K562 (cell line): Measurements from ENCODE around the gene CUEDC2. TPM values are rescaled to one million over a fixed set of nuclear protein-coding genes. Genes with fewer than 3 reads are reported as not detected.
A peak's percentile ranks its signal among the peaks of the same experiment; 100 is the strongest.

Experiments used
- CHD4 ChIP-seq: fragments of 200-600 bp; sonication (generic); IDR thresholded peaks from 3 replicates; pipeline ENCODE4 v1.6.1; 2012; ENCODE audit warnings: low read depth, mild to moderate bottlenecking, mixed read lengths, low read length, inconsistent platforms; ENCODE audit not compliant: insufficient read depth, insufficient replicate concordance, poor library complexity, severe bottlenecking
- E2F6 ChIP-seq, 2 experiments: IDR thresholded peaks; 2 replicates each; pipeline ENCODE4 v1.6.1; 2011; ENCODE audit warnings: borderline replicate concordance in 1 of 2, control low read depth in 1 of 2, low read depth in 1 of 2, low read length in 1 of 2, mild to moderate bottlenecking in 1 of 2, mixed read lengths in 1 of 2, moderate library complexity in 1 of 2; ENCODE audit not compliant: insufficient read depth in 1 of 2, insufficient read length in 1 of 2, poor library complexity in 1 of 2, severe bottlenecking in 1 of 2; ENCODE audit errors: extremely low read depth in 1 of 2
- ETV5 ChIP-seq: sonication (generic); formaldehyde crosslinking; IDR thresholded peaks from 2 replicates; pipeline ENCODE4 v1.4.0; 2020; ENCODE audit warnings: low read depth, mild to moderate bottlenecking, missing genetic modification reagents
- ETV6 ChIP-seq, 3 experiments: fragments of 150-350 bp in 1 of 3; sonication (generic) in 1 of 3; formaldehyde crosslinking in 1 of 3; IDR thresholded peaks; 2 replicates each; pipeline versions ENCODE4 v1.6.1 to v1.8.0; 2014 to 2022; ENCODE audit warnings: borderline replicate concordance in 2 of 3, low read depth in 2 of 3, antibody characterized with exemption in 1 of 3, low read length in 1 of 3, mild to moderate bottlenecking in 1 of 3, missing genetic modification reagents in 1 of 3
- IRF2 ChIP-seq: sonication (generic); formaldehyde crosslinking; IDR thresholded peaks from 2 replicates; pipeline ENCODE4 v1.8.1; 2022; ENCODE audit warnings: mild to moderate bottlenecking, missing genetic modification reagents
- NFE2 ChIP-seq: IDR thresholded peaks from 2 replicates; pipeline ENCODE4 v1.6.1; 2014; ENCODE audit warnings: antibody characterized with exemption, low read depth
- PCBP2 ChIP-seq: fragments of 200-400 bp; formaldehyde crosslinking; IDR thresholded peaks from 2 replicates; pipeline ENCODE4 v1.6.1; 2018; ENCODE audit warnings: low read length, low read depth, mild to moderate bottlenecking, moderate library complexity; ENCODE audit not compliant: poor library complexity, severe bottlenecking
- RBM25 ChIP-seq: fragments of 200-400 bp; formaldehyde crosslinking; IDR thresholded peaks from 2 replicates; pipeline ENCODE4 v1.6.1; 2018; ENCODE audit warnings: low read length, low read depth, moderate library complexity; ENCODE audit not compliant: severe bottlenecking
- SRSF1 ChIP-seq: fragments of 200-400 bp; formaldehyde crosslinking; IDR thresholded peaks from 2 replicates; pipeline ENCODE4 v1.6.1; 2017; ENCODE audit warnings: mild to moderate bottlenecking, low read depth, low read length, moderate library complexity
- TAF15 ChIP-seq: fragments of 200-400 bp; formaldehyde crosslinking; IDR thresholded peaks from 2 replicates; pipeline ENCODE4 v1.6.1; 2017; ENCODE audit warnings: mild to moderate bottlenecking, low read depth, low read length, moderate library complexity
- TAF9B ChIP-seq: fragments of 450-650 bp; IDR thresholded peaks from 2 replicates; pipeline ENCODE4 v1.6.1; 2018; ENCODE audit warnings: mild to moderate bottlenecking; ENCODE audit not compliant: partially characterized antibody
- TRIM25 ChIP-seq: fragments of 450-650 bp; IDR thresholded peaks from 2 replicates; pipeline ENCODE4 v1.7.0; 2016; ENCODE audit warnings: borderline replicate concordance
- TRIM28 ChIP-seq: fragments of 450-650 bp; IDR thresholded peaks from 2 replicates; pipeline ENCODE4 v1.6.1; 2017
- USF2 ChIP-seq: sonication (generic); formaldehyde crosslinking; IDR thresholded peaks from 2 replicates; pipeline ENCODE4 v1.5.0; 2020; ENCODE audit warnings: missing genetic modification reagents
- XRCC5 ChIP-seq: fragments of 200-400 bp; formaldehyde crosslinking; IDR thresholded peaks from 2 replicates; pipeline ENCODE4 v1.6.1; 2017; ENCODE audit warnings: low read depth, mild to moderate bottlenecking, low read length
- YY1 ChIP-seq, 3 experiments: IDR thresholded peaks; 2 replicates each; pipeline ENCODE4 v1.6.1; 2011; ENCODE audit warnings: low read length in 2 of 3, mild to moderate bottlenecking in 2 of 3, moderate library complexity in 2 of 3, borderline replicate concordance in 1 of 3, control low read depth in 1 of 3, low read depth in 1 of 3; ENCODE audit not compliant: insufficient read depth in 3 of 3, insufficient replicate concordance in 2 of 3, control insufficient read depth in 1 of 3, insufficient read length in 1 of 3; ENCODE audit errors: extremely low read depth in 1 of 3
- ZBTB17 ChIP-seq: fragments of 450-650 bp; formaldehyde crosslinking; IDR thresholded peaks from 2 replicates; pipeline ENCODE4 v1.4.0; 2020; ENCODE audit warnings: mild to moderate bottlenecking
- ZBTB9 ChIP-seq: fragments of 450-650 bp; formaldehyde crosslinking; IDR thresholded peaks from 2 replicates; pipeline ENCODE4 v1.4.0; 2020; ENCODE audit warnings: mild to moderate bottlenecking, moderate library complexity
- ZNF12 ChIP-seq: sonication (generic); formaldehyde crosslinking; IDR thresholded peaks from 2 replicates; pipeline ENCODE4 v1.4.0; 2020; ENCODE audit warnings: mild to moderate bottlenecking, missing genetic modification reagents
- ZNF507 ChIP-seq: conservative IDR thresholded peaks from 2 replicates; pipeline ENCODE4 v1.6.1; 2017; ENCODE audit warnings: missing genetic modification characterization, missing compliant biosample characterization
- ZNF589 ChIP-seq: fragments of 200-800 bp; sonication (Bioruptor generic); IDR thresholded peaks from 2 replicates; pipeline ENCODE4 v1.6.1; 2016; ENCODE audit warnings: low read depth, missing genetic modification characterization, missing compliant biosample characterization
- polyA plus RNA-seq, 8 experiments: library from polyadenylated mRNA; depleted of rRNA in 4 of 8; stranded (reverse) in 5 of 8; unstranded in 3 of 8; fragments of >200 nt; fragmentation: Nextera tagmentation in 2 of 8; fragmentation: Illumina TruSeq in 1 of 8; extraction: Ambion mirVana in 2 of 8; extraction: Trizol in 1 of 8; gene quantifications; 2 replicates each; pipeline versions ENCODE4 v1.2.1 to v1.2.3, GENCODE V29; 2011 to 2014; ENCODE audit warnings: inconsistent platforms in 1 of 8, missing spikeins in 1 of 8
- total RNA-seq, 7 experiments: library from RNA; depleted of rRNA in 6 of 7; stranded (reverse); fragments of >200 nt in 6 of 7; fragmentation: Illumina TruSeq in 2 of 7; extraction: Trizol in 2 of 7; gene quantifications; 2 replicates each; pipeline versions ENCODE4 v1.2.1 to v1.2.3, GENCODE V29; 2011 to 2021; ENCODE audit warnings: low replicate concordance in 1 of 7

CUEDC2 gene
- total and polyA plus RNA-seq, 9 of the 15 experiments (the other 6 are each of a cell fraction or from before 2014, with no cell fraction given) = 8.5 to 48.9 (median 27.4) TPM

- TF ChIP-seq ZBTB9 (CRISPR knock-in tag) (peak; percentile 48; the same call in 1 of the 2 replicates), PCBP2 (no peak), SRSF1 (no peak), XRCC5 (no peak), ZBTB17 (peak; percentile 91), CHD4 (no peak), E2F6 (IDR thresholded peaks at IDR 0.05; ENCODE audit: borderline replicate concordance in 1 of 2, extremely low read depth in 1 of 2, insufficient read depth in 1 of 2, insufficient read length in 1 of 2, low read depth in 1 of 2, low read length in 1 of 2, poor library complexity in 1 of 2, severe bottlenecking in 1 of 2) (peak; percentile 93 to 95), TAF15 (no peak), ZNF12 (CRISPR knock-in tag) (no peak), YY1 (IDR thresholded peaks at IDR 0.05; ENCODE audit: borderline replicate concordance in 1 of 3, control insufficient read depth in 1 of 3, extremely low read depth in 1 of 3, insufficient read depth in 3 of 3, insufficient read length in 1 of 3, insufficient replicate concordance in 2 of 3, low read depth in 1 of 3, low read length in 2 of 3) (peak in 2 of 3 experiments; percentile 66 to 78), TRIM28 (no peak), USF2 (CRISPR knock-in tag) (peak; percentile 71), RBM25 (no peak), ETV6 (IDR thresholded peaks at IDR 0.05; ENCODE audit: borderline replicate concordance in 1 of 2, low read depth in 2 of 2, low read length in 1 of 2) (peak in 1 of 2 experiments; percentile 68; a peak in 1 of 4 replicates), ETV6 (CRISPR knock-in tag; IDR thresholded peaks at IDR 0.05; ENCODE audit: borderline replicate concordance) (no peak), TAF9B (no peak), IRF2 (CRISPR knock-in tag) (no peak), ETV5 (CRISPR knock-in tag) (peak; percentile 62), NFE2 (no peak), TRIM25 (0 out of 2 replicates have a peak, but pooled peaks have one; percentile 24), ZNF507 (tag) (no peak), ZNF589 (CRISPR knock-in tag) (no peak; the same call in 1 of the 2 replicates)
Observed at GRCh38 chr10:102422545-102423129, 9.7 kb downstream of the CUEDC2 start (continued).
